ENCODE measurements around the gene HLTF. TPM values are rescaled to one million over a fixed set of nuclear protein-coding genes. Genes with fewer than 3 reads are reported as not detected.
A peak's percentile ranks its signal among the peaks of the same experiment; 100 is the strongest.

HLTF gene, protein sequence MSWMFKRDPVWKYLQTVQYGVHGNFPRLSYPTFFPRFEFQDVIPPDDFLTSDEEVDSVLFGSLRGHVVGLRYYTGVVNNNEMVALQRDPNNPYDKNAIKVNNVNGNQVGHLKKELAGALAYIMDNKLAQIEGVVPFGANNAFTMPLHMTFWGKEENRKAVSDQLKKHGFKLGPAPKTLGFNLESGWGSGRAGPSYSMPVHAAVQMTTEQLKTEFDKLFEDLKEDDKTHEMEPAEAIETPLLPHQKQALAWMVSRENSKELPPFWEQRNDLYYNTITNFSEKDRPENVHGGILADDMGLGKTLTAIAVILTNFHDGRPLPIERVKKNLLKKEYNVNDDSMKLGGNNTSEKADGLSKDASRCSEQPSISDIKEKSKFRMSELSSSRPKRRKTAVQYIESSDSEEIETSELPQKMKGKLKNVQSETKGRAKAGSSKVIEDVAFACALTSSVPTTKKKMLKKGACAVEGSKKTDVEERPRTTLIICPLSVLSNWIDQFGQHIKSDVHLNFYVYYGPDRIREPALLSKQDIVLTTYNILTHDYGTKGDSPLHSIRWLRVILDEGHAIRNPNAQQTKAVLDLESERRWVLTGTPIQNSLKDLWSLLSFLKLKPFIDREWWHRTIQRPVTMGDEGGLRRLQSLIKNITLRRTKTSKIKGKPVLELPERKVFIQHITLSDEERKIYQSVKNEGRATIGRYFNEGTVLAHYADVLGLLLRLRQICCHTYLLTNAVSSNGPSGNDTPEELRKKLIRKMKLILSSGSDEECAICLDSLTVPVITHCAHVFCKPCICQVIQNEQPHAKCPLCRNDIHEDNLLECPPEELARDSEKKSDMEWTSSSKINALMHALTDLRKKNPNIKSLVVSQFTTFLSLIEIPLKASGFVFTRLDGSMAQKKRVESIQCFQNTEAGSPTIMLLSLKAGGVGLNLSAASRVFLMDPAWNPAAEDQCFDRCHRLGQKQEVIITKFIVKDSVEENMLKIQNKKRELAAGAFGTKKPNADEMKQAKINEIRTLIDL
- total RNA-seq (2021; ENCODE audit: unreplicated experiment) = 73.4 TPM
- polyA plus RNA-seq (2012) = 13.1 and 21.9 TPM in 2 replicates
- percentile 85 among the genes with signal in this experiment for Bru-seq, nascent RNA
- BruChase-seq, experiment 1, labeled RNA remaining after a 6-hour chase = percentile 91 among the genes with signal in this experiment
- BruChase-seq, experiment 2, labeled RNA remaining after a 2-hour chase = percentile 89 among the genes with signal in this experiment
- long read RNA-seq, full-length matches to known transcripts = 48 of 98 reads
- long read RNA-seq, partial matches to known transcripts = 34 of 98 reads
- long read RNA-seq, other reads (novel, unspliced or antisense) = 16 of 98 reads

DNA sequence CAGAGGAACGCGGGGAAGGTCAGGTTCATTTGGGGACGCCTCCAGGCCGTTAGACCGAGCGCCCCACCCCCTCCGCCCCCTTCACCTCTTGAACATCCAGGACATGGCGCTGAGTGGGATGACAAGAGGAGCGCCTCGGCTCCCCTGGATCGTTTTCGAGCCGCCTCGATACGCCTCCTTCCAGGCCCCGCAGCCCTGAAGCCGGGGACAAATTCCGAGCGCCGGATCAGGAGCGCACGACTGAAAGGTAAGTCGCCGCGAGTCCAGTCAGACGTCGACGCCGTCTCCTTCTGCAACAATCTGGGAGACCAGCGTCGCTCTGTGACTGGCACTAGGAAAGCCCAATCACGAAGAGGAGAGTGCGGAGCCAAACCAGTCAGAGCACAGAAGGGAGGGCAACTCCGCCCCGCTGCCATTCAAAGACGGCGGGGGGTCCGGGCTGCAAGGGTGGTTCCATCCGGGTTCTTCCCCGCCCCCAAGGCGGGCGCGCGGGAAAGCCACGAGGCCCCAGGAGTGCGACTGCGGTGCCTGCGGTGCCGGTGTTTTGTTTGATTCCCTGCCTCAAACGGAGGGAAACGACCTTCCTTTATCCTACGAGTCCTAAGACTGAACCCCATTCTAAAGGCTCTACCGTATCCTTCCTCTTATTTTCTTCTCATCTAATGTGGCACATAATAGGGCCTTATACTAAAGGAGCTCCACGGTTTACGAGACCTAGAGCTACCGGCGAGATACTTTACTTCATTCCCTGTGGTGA, at the start of gene HLTF:
HLTF (minus strand) TSS at position 302 of the 757 bp plus-strand sequence; CDS start at position 105, 197 bp downstream.
- Histone ChIP-seq H3K4me1 (ENCODE audit: control insufficient read depth in 1 of 2, insufficient read depth in 2 of 2, low read length in 2 of 2) (peaks cover 2 to 16% of the 10 kb centered on the region in 2 experiments; a peak in 2 of 4 replicates), H3K9me3 (ENCODE audit: control insufficient read depth in 1 of 2, insufficient read depth in 1 of 2, low read depth in 1 of 2, low read length in 2 of 2) (no peaks in the 10 kb centered on the region), H4K20me1 (ENCODE audit: insufficient read depth) (no peaks in the 10 kb centered on the region), H3K4me2 (ENCODE audit: low read length) (peak within 1 kb of the TSS; percentile 90), H3K79me2 (ENCODE audit: insufficient read depth, low read length) (peaks cover 47% of the 10 kb centered on the region), H2AFZ (ENCODE audit: low read depth, low read length, poor library complexity, severe bottlenecking) (peak within 1 kb of the TSS; percentile 24), H3K27me3 (ENCODE audit: insufficient read depth, low read length) (no peaks in the 10 kb centered on the region), H3K9me2 (ENCODE audit: insufficient read depth) (no peaks in the 10 kb centered on the region), H3K36me3 (ENCODE audit: control insufficient read depth in 1 of 2, insufficient read depth in 2 of 2, low read length in 2 of 2) (peaks cover 7 to 11% of the 10 kb centered on the region in 2 experiments; a peak in 2 of 4 replicates), H3K4me3 (replicated peaks in 1 of 2; ENCODE audit: low read depth in 1 of 2, low read length in 2 of 2) (peak within 1 kb of the TSS; percentile 69 to 90), H3K9ac (ENCODE audit: low read length) (peak within 1 kb of the TSS; percentile 72), H3K27ac (ENCODE audit: low read depth, low read length) (peak within 1 kb of the TSS; percentile 47)
- no TSS peak for BruUV-seq (replicated peaks)
- intact Hi-C loops (cut with micrococcal nuclease) = no loop called here
- RAD21 ChIA-PET (ENCODE audit: low non-redundant PET in 1 of 2, low total read pairs in 2 of 2, uncharacterized antibody in 2 of 2, unreplicated experiment in 2 of 2) = interaction anchor here in 1 of 2 experiments (1.1 kb wide), 1 partner anchor 131 kb away, joined by 4 read pairs; no protein-coding TSS in a partner anchor
- ATAC-seq (peak; percentile 100), DNase-seq (ENCODE audit: low read depth, low spot score) (peak; percentile 98)
- CTCF ChIA-PET = no interaction called here
- POLR2A ChIA-PET = no interaction called here
- TF ChIP-seq, protein P1, sequence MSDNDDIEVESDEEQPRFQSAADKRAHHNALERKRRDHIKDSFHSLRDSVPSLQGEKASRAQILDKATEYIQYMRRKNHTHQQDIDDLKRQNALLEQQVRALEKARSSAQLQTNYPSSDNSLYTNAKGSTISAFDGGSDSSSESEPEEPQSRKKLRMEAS (IDR thresholded peaks at IDR 0.05) = peak; percentile 100
- TF ChIP-seq EZH2 (IDR thresholded peaks at IDR 0.05) (no peak), SIN3A (IDR thresholded peaks at IDR 0.05; ENCODE audit: low read depth) (peak; percentile 82), POLR2A (IDR thresholded peaks at IDR 0.05; ENCODE audit: borderline replicate concordance, extremely low read depth, insufficient read depth, insufficient read length) (no peak), ELF1 (IDR thresholded peaks at IDR 0.05; ENCODE audit: borderline replicate concordance, low read depth) (no peak), RAD21 (IDR thresholded peaks at IDR 0.05; ENCODE audit: low read depth) (no peak), ZNF274 (IDR thresholded peaks at IDR 0.05; ENCODE audit: low read depth, low read length) (no peak), FOSL1 (IDR thresholded peaks at IDR 0.05; ENCODE audit: low read depth) (no peak), JUND (IDR thresholded peaks at IDR 0.05) (no peak), SP1 (IDR thresholded peaks at IDR 0.05; ENCODE audit: low read depth) (peak; percentile 99)
- TF ChIP-seq, protein P2, sequence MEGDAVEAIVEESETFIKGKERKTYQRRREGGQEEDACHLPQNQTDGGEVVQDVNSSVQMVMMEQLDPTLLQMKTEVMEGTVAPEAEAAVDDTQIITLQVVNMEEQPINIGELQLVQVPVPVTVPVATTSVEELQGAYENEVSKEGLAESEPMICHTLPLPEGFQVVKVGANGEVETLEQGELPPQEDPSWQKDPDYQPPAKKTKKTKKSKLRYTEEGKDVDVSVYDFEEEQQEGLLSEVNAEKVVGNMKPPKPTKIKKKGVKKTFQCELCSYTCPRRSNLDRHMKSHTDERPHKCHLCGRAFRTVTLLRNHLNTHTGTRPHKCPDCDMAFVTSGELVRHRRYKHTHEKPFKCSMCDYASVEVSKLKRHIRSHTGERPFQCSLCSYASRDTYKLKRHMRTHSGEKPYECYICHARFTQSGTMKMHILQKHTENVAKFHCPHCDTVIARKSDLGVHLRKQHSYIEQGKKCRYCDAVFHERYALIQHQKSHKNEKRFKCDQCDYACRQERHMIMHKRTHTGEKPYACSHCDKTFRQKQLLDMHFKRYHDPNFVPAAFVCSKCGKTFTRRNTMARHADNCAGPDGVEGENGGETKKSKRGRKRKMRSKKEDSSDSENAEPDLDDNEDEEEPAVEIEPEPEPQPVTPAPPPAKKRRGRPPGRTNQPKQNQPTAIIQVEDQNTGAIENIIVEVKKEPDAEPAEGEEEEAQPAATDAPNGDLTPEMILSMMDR (IDR thresholded peaks at IDR 0.05 in 2 of 3, conservative IDR thresholded peaks at IDR 0.05 in 1 of 3; ENCODE audit: borderline replicate concordance in 1 of 3, insufficient read depth in 1 of 3, low read depth in 2 of 3, low read length in 2 of 3) = no peak
- TF ChIP-seq, protein P3, sequence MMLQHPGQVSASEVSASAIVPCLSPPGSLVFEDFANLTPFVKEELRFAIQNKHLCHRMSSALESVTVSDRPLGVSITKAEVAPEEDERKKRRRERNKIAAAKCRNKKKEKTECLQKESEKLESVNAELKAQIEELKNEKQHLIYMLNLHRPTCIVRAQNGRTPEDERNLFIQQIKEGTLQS (IDR thresholded peaks at IDR 0.05) = no peak
- TF ChIP-seq, protein P4, sequence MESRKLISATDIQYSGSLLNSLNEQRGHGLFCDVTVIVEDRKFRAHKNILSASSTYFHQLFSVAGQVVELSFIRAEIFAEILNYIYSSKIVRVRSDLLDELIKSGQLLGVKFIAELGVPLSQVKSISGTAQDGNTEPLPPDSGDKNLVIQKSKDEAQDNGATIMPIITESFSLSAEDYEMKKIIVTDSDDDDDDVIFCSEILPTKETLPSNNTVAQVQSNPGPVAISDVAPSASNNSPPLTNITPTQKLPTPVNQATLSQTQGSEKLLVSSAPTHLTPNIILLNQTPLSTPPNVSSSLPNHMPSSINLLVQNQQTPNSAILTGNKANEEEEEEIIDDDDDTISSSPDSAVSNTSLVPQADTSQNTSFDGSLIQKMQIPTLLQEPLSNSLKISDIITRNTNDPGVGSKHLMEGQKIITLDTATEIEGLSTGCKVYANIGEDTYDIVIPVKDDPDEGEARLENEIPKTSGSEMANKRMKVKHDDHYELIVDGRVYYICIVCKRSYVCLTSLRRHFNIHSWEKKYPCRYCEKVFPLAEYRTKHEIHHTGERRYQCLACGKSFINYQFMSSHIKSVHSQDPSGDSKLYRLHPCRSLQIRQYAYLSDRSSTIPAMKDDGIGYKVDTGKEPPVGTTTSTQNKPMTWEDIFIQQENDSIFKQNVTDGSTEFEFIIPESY (IDR thresholded peaks at IDR 0.05; ENCODE audit: extremely low read depth, insufficient replicate concordance, low read length) = no peak

All from HCT116 (cell line).